A549 (cell line): ENCODE results near the gene GPR35. TPM values are rescaled to one million over a fixed set of nuclear protein-coding genes. Genes with fewer than 3 reads are reported as not detected.

Experiments
- ATAC-seq, 2 experiments: fragments of 200-7000 bp in 1 of 2; fragments of >200 bp in 1 of 2; cut with Nextera tagmentation in 1 of 2; cut with Tn5 transposase in 1 of 2; 3 replicates each; pipeline versions ENCODE4 v1.8.0 to v1.9.1; 2018 to 2020; ENCODE audit warnings: mild to moderate bottlenecking in 1 of 2, moderate library complexity in 1 of 2
- CTCF ChIA-PET: fragments of 300-600 bp; sonication (Branson Sonifier 250); formaldehyde crosslinking; extraction: SDS; loops from one replicate; lab custom pipeline; 2021; ENCODE audit warnings: antibody characterized with exemption, inconsistent platforms; lab: Yijun Ruan, JAX
- POLR2A ChIA-PET: fragments of 350-600 bp; formaldehyde crosslinking; extraction: SDS; loops from one replicate; lab custom pipeline; 2021; ENCODE audit warnings: antibody characterized with exemption, inconsistent platforms; lab: Yijun Ruan, JAX
- DNase-seq, 2 experiments: peaks; one replicate each; pipeline versions ENCODE4 v3.0.0 to v3.0.0-alpha.2; 2011 to 2016; ENCODE audit warnings: low read depth in 1 of 2, low spot score in 1 of 2
- FAIRE-seq: peaks from 2 replicates; lab custom pipeline; 2011; peaks lifted over from hg19 to GRCh38; lab: Jason Lieb, UNC
- H3K27ac ChIP-seq, 2 experiments: fragments of >200 bp; sonication (Bioruptor Twin); formaldehyde crosslinking; 3 replicates each; pipeline ENCODE4 v1.5.1; 2016 to 2017
- H3K4me1 ChIP-seq: fragments of >200 bp; sonication (Bioruptor Twin); formaldehyde crosslinking; 3 replicates; pipeline ENCODE4 v1.6.1; 2016
- H3K4me2 ChIP-seq: fragments of >200 bp; sonication (Bioruptor Twin); formaldehyde crosslinking; 3 replicates; pipeline ENCODE4 v1.6.1; 2016
- H3K4me3 ChIP-seq: fragments of >200 bp; sonication (Bioruptor Twin); formaldehyde crosslinking; 3 replicates; pipeline ENCODE4 v1.5.1; 2016
- H3K9me3 ChIP-seq: fragments of >200 bp; sonication (Bioruptor Twin); formaldehyde crosslinking; 3 replicates; pipeline ENCODE4 v1.6.1; 2016
- CBX2 ChIP-seq: fragments of 200-600 bp; sonication (generic); IDR thresholded peaks from 2 replicates; pipeline ENCODE4 v1.6.1; 2016; ENCODE audit warnings: low read depth, mild to moderate bottlenecking, borderline replicate concordance
- CHD4 ChIP-seq: fragments of 200-600 bp; sonication (generic); IDR thresholded peaks from 2 replicates; pipeline ENCODE4 v1.6.1; 2016; ENCODE audit warnings: antibody characterized with exemption, mild to moderate bottlenecking, borderline replicate concordance
- ESRRA ChIP-seq: fragments of 150-350 bp; IDR thresholded peaks from 2 replicates; pipeline ENCODE4 v1.6.1; 2014; ENCODE audit warnings: mild to moderate bottlenecking, low read length, borderline replicate concordance
- FOXS1 ChIP-seq: fragments of 250-450 bp; sonication (Bioruptor Pico); IDR thresholded peaks from 2 replicates; pipeline ENCODE4 v1.5.0; 2020; ENCODE audit warnings: mild to moderate bottlenecking, moderate library complexity
- HEYL ChIP-seq: fragments of 250-450 bp; sonication (Bioruptor Pico); IDR thresholded peaks from 2 replicates; pipeline ENCODE4 v1.8.0; 2021; ENCODE audit warnings: mild to moderate bottlenecking, moderate library complexity
- JUN ChIP-seq, 2 experiments: fragments of >200 bp; sonication (Bioruptor Twin); formaldehyde crosslinking; IDR thresholded peaks; 2 replicates in 1 of 2; 3 replicates in 1 of 2; pipeline ENCODE4 v1.6.1; 2016 to 2017
- KDM5A ChIP-seq: fragments of 200-600 bp; sonication (generic); IDR thresholded peaks from 2 replicates; pipeline ENCODE4 v1.6.1; 2016; ENCODE audit warnings: antibody characterized with exemption, mild to moderate bottlenecking
- MAZ ChIP-seq: fragments of 150-350 bp; IDR thresholded peaks from 2 replicates; pipeline ENCODE4 v1.6.1; 2014; ENCODE audit warnings: antibody characterized with exemption, low read depth, low read length, borderline replicate concordance
- NFE2L2 ChIP-seq: fragments of 150-350 bp; conservative IDR thresholded peaks from 2 replicates; pipeline ENCODE4 v1.6.1; 2014; ENCODE audit warnings: low read length
- NR3C1 ChIP-seq: fragments of >200 bp; sonication (Bioruptor Twin); formaldehyde crosslinking; IDR thresholded peaks from 3 replicates; pipeline ENCODE4 v1.6.1; 2017
- RARB ChIP-seq: fragments of 250-450 bp; sonication (Bioruptor Pico); IDR thresholded peaks from 2 replicates; pipeline ENCODE4 v1.8.0; 2021; ENCODE audit warnings: mild to moderate bottlenecking, moderate library complexity
- RCOR1 ChIP-seq: fragments of 150-350 bp; IDR thresholded peaks from 2 replicates; pipeline ENCODE4 v1.6.1; 2014; ENCODE audit warnings: antibody characterized with exemption, low read length, low read depth
- RNF2 ChIP-seq: fragments of 200-600 bp; sonication (generic); IDR thresholded peaks from 2 replicates; pipeline ENCODE4 v1.6.1; 2016; ENCODE audit warnings: low read depth, mild to moderate bottlenecking, antibody characterized with exemption, moderate library complexity, borderline replicate concordance
- WGBS: methylation state at CpG from one replicate; pipeline ENCODE4 v1.1.6; 2017; ENCODE audit errors: missing lambda C conversion rate; 5-methylcytosine and 5-hydroxymethylcytosine counted together
- polyA plus RNA-seq, 4 experiments: library from polyadenylated mRNA; depleted of rRNA in 3 of 4; stranded (reverse); fragments of >200 nt; fragmentation: RNase III in 1 of 4; extraction: RNeasy Plus Mini Kit Qiagen cat#74134 plus additional on column Dnase treatment in 1 of 4; gene quantifications; 2 replicates in 3 of 4; 3 replicates in 1 of 4; pipeline ENCODE4 v1.2.3, GENCODE V29; 2011 to 2017
- TF ChIP-seq, protein P1 (sequence below): fragments of >200 bp; sonication (Bioruptor Twin); formaldehyde crosslinking; IDR thresholded peaks from 3 replicates; pipeline ENCODE4 v1.5.1; 2016
- TF ChIP-seq, protein P2 (sequence below): fragments of >200 bp; sonication (Bioruptor Twin); formaldehyde crosslinking; IDR thresholded peaks from 3 replicates; pipeline ENCODE4 v1.6.1; 2016
- TF ChIP-seq, protein P3 (sequence below): fragments of 150-350 bp; IDR thresholded peaks from 2 replicates; pipeline ENCODE4 v1.6.1; 2014; ENCODE audit warnings: low read depth, mild to moderate bottlenecking, low read length
- TF ChIP-seq, protein P4 (sequence below): fragments of >200 bp; sonication (Bioruptor Twin); formaldehyde crosslinking; IDR thresholded peaks from 2 replicates; pipeline ENCODE4 v1.6.1; 2016
- TF ChIP-seq, protein P5 (sequence below): IDR thresholded peaks from 2 replicates; pipeline ENCODE4 v1.6.1; 2012

Gene GPR35
- polyA plus RNA-seq, 2 of the 4 experiments (the other 2 are of a cell fraction): 0.65 to 0.90 TPM

DNA sequence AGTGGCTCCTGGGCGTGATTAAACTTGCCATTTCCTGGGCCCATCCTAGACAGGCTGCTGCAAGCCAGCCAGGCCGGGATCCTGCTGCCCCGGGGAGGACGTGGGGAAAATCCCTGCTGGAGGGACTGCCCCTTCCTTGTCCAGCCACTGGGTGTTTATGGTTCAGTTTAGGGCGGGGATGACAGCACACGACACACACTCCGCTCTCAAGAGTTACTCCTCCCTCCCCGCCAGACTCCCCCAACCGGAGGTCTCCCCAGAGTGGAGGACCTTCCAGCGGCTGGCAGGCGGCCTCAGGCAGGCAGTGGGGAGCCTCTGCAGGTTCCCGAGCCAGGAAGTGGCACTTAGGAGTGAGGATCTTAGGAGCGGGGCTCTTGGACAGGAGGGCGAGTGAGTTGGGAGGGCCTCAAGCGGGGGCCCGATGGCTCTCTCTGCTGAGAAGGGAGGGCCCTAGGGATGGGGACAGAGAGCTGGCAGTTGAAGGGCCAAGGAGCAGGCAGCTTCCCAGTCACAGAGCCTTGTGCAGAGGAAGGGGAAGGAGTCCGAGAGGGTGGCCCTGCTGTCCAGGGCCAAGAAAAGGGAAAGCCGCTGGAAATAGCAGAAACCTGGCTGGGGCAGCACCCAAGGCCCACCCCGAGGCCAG lies 5.7 kb upstream of the GPR35 start:
- ChIA-PET CTCF (no interaction called here), POLR2A (no interaction called here)
- ATAC-seq: no peak
- no peak overlapping the region for H3K27ac ChIP-seq
- no peak for FAIRE-seq
- TF ChIP-seq, protein P1, sequence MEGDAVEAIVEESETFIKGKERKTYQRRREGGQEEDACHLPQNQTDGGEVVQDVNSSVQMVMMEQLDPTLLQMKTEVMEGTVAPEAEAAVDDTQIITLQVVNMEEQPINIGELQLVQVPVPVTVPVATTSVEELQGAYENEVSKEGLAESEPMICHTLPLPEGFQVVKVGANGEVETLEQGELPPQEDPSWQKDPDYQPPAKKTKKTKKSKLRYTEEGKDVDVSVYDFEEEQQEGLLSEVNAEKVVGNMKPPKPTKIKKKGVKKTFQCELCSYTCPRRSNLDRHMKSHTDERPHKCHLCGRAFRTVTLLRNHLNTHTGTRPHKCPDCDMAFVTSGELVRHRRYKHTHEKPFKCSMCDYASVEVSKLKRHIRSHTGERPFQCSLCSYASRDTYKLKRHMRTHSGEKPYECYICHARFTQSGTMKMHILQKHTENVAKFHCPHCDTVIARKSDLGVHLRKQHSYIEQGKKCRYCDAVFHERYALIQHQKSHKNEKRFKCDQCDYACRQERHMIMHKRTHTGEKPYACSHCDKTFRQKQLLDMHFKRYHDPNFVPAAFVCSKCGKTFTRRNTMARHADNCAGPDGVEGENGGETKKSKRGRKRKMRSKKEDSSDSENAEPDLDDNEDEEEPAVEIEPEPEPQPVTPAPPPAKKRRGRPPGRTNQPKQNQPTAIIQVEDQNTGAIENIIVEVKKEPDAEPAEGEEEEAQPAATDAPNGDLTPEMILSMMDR: no peak
- no peak for TF ChIP-seq CHD4
- TF ChIP-seq RNF2: no peak
- TF ChIP-seq, protein P2, sequence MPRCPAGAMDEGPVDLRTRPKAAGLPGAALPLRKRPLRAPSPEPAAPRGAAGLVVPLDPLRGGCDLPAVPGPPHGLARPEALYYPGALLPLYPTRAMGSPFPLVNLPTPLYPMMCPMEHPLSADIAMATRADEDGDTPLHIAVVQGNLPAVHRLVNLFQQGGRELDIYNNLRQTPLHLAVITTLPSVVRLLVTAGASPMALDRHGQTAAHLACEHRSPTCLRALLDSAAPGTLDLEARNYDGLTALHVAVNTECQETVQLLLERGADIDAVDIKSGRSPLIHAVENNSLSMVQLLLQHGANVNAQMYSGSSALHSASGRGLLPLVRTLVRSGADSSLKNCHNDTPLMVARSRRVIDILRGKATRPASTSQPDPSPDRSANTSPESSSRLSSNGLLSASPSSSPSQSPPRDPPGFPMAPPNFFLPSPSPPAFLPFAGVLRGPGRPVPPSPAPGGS: no peak
- TF ChIP-seq, protein P3, sequence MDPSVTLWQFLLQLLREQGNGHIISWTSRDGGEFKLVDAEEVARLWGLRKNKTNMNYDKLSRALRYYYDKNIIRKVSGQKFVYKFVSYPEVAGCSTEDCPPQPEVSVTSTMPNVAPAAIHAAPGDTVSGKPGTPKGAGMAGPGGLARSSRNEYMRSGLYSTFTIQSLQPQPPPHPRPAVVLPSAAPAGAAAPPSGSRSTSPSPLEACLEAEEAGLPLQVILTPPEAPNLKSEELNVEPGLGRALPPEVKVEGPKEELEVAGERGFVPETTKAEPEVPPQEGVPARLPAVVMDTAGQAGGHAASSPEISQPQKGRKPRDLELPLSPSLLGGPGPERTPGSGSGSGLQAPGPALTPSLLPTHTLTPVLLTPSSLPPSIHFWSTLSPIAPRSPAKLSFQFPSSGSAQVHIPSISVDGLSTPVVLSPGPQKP: no peak
- TF ChIP-seq NR3C1: no peak
- H3K4me3 ChIP-seq: no peak overlapping the region
- WGBS: 70% methylated on average over 9 of the region's 19 CpGs
- H3K4me1 ChIP-seq: no peaks in the 10 kb centered on the region
- no peak overlapping the region for H3K4me2 ChIP-seq
- no peaks in the 10 kb centered on the region for H3K9me3 ChIP-seq
- no peak for DNase-seq

DNA sequence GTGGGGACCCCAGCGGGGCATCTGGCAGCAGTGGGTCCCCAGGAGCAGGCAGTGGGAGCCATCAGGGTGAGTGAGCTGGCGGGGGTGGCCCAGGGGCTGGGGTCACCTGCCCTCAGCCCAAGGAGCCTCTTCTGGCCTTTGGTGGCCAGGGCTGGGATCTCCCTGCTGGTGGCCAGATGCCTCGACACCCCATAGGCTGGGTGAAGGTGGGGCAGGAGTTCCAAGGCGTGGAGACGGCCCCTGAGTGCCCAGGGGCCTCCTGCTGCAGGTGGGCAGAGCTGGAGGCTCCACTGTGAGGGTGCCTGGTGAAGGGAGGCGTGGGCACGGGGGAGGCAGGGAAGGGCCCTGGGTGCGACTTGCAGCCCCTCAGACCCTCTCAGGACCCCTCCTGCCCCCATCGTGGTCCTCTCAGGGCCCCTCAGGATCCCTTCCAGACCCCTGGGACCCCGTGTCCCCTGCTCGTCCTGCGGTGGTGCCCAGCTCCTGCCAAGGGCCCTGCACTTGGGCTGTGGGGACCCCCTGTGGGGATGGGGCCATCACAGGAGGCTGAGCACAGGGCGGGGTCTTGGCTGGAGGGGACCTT lies 5.0 kb upstream of the GPR35 start:
- TF ChIP-seq, protein P1: no peak
- TF ChIP-seq MAZ (no peak), NR3C1 (no peak), NFE2L2 (no peak), RARB (CRISPR knock-in tag) (no peak), ESRRA (no peak), HEYL (no peak), FOXS1 (CRISPR knock-in tag) (no peak), CBX2 (no peak), RCOR1 (no peak), JUN (IDR thresholded peaks at IDR 0.05) (no peak), KDM5A (no peak)
- TF ChIP-seq, protein P4, sequence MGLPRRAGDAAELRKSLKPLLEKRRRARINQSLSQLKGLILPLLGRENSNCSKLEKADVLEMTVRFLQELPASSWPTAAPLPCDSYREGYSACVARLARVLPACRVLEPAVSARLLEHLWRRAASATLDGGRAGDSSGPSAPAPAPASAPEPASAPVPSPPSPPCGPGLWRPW: no peak
- TF ChIP-seq, protein P5, sequence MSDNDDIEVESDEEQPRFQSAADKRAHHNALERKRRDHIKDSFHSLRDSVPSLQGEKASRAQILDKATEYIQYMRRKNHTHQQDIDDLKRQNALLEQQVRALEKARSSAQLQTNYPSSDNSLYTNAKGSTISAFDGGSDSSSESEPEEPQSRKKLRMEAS: no peak
- TF ChIP-seq, all 56 proteins: peak for 0
- no peak for ATAC-seq
- Histone ChIP-seq H3K4me2 (no peak overlapping the region), H3K4me1 (no peaks in the 10 kb centered on the region), H3K27ac (no peak overlapping the region), H3K4me3 (no peak overlapping the region), H3K9me3 (no peaks in the 10 kb centered on the region)
- no peak for DNase-seq
- ChIA-PET CTCF (no interaction called here), POLR2A (no interaction called here)
- no peak for FAIRE-seq
- 39% methylated on average over 6 of the region's 13 CpGs for WGBS
